MM.1S (cell line): ENCODE measurements around the gene COL6A2.

ENCODE experiments used
- CTCF ChIP-seq: fragments of 300-600 bp; sonication (generic); IDR thresholded peaks from 2 replicates; pipeline ENCODE4 v1.5.1; 2016; ENCODE audit warnings: antibody characterized with exemption, low read length, mixed read lengths
- EZH2 ChIP-seq: fragments of 300-600 bp; sonication (generic); optimal IDR thresholded peaks from 2 replicates; pipeline ENCODE3; 2017; ENCODE audit warnings: low read depth, mild to moderate bottlenecking, antibody characterized with exemption, low read length, mixed read lengths
- EZH2phosphoT487 ChIP-seq: fragments of 300-600 bp; sonication (generic); IDR thresholded peaks from 2 replicates; pipeline ENCODE4 v1.6.1; 2018; ENCODE audit warnings: antibody characterized with exemption, low read length

- no peak for TF ChIP-seq CTCF
- no peak for TF ChIP-seq EZH2
- TF ChIP-seq EZH2phosphoT487, result no peak
Observed at GRCh38 chr21:46154955-46155513, 57.1 kb downstream of the COL6A2 start.
